Fibroblast of pulmonary artery (primary cell): ENCODE measurements around the gene GIGYF1.
"Not testable (repeated sequence)": the region's sequence is repeated elsewhere in the genome, so short reads cannot be mapped to it uniquely, and the experiment has no call there.

Source experiments
- DNase-seq: peaks from one replicate; pipeline ENCODE4 v3.0.0-alpha.2; 2010; ENCODE audit warnings: low read depth
- H3K4me3 ChIP-seq: replicated peaks from 2 replicates; pipeline ENCODE4 v1.5.1; 2011; ENCODE audit warnings: low read depth, mild to moderate bottlenecking, control low read depth, low read length, moderate library complexity
- CTCF ChIP-seq: IDR thresholded peaks from 2 replicates; pipeline ENCODE4 v1.5.1; 2011; ENCODE audit warnings: mild to moderate bottlenecking, control low read depth, low read length, inconsistent platforms; ENCODE audit errors: missing control alignments

The GIGYF1 gene

GRCh38 chr7:100706672-100707311, 12.7 kb upstream of the GIGYF1 start:
- no peak for TF ChIP-seq CTCF
- DNase-seq, result no peak
- H3K4me3 ChIP-seq, result peak overlapping the region; percentile 91

GRCh38 chr7:100705753-100706671, 12.0 kb upstream of the GIGYF1 start, which contains the start of gene POP7:
POP7 (plus strand) TSS chr7:100706121; CDS start chr7:100706831, 710 bp downstream.
- no peak for TF ChIP-seq CTCF
- peak within 1 kb of the TSS; percentile 91 for H3K4me3 ChIP-seq
- peak; percentile 99 for DNase-seq

GRCh38 chr7:100705320-100705752, 11.3 kb upstream of the GIGYF1 start:
- peak; percentile 71 for DNase-seq
- H3K4me3 ChIP-seq, result peak overlapping the region; percentile 91
- peak; percentile 90 for TF ChIP-seq CTCF

GRCh38 chr7:100701089-100701488, 7.0 kb upstream of the GIGYF1 start:
- H3K4me3 ChIP-seq, DNase-seq: not testable (repeated sequence)

- DNase-seq, result no peak
- TF ChIP-seq CTCF, result no peak
- H3K4me3 ChIP-seq, result no peak overlapping the region
Observed at GRCh38 chr7:100699018-100699417, 5.0 kb upstream of the GIGYF1 start.

GRCh38 chr7:100696123-100696521, 2.1 kb upstream of the GIGYF1 start:
- TF ChIP-seq CTCF, result no peak
- no peak for DNase-seq
- no peak overlapping the region for H3K4me3 ChIP-seq

- no peak for TF ChIP-seq CTCF
- peak overlapping the region; percentile 79 for H3K4me3 ChIP-seq
- no peak for DNase-seq
Observed at GRCh38 chr7:100693312-100694097, 545 bp downstream of the GIGYF1 start.
